HG03342 (cell line): ENCODE data around the gene GREB1.

Source experiments
- ATAC-seq: cut with Tn5 transposase; IDR thresholded peaks from one replicate; pipeline ENCODE4 v1.9.1; 2021; ENCODE audit warnings: mild to moderate bottlenecking, moderate library complexity; ENCODE audit not compliant: unreplicated experiment

GREB1 gene

DNA sequence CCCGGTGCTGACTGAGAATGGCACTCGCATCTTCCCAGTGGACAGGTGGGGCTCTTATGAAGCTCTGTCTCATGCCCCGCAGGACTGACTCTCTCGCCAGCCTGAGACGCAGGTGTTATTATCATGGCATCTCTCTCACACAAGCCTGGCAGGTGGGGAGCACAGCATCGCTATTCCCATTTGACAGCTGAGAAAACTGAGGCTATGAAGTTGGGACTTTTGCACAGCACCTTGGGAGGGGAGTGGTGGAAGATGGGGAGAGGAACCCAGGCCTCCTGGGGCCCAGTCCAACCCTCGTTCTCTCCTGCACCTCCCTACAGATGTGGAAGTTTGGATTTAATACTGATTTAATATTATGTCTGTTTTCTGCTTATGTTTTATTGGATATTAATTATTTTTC, 145.2 kb downstream of the GREB1 start:
- ATAC-seq = no peak

DNA sequence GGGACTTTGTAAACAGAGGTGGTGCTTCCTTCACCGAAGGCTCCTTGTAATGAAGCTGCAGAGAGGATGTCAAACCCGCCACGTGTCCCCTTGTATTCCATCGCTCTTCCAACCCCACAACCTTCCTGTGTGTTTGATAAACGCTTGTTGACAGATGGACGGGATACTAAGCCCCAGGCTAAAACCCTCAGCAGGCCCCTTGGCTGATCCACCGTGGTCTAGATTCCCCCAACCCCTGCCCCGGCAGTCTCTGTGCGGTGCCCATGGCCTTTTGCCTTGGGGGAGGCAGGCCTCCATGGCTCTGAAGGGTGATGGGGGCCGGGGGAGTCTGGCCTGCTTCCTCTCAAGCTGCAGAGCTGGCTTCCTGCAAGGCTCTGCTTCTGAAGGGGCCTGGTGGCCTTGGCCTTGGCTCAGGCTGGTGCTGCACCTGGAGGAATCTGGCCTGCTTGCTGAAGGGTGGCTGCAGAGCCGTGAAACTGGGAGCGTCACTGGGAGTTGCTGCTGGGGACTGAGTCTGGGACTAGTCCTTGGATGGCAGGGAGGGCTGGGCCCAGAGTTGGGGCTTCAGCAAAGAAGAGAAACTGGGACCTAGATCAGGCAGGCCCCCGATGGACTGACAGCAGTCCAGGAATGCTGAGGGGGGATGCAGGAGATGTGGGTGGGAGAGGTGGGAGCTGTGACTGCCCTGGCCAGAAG, 145.8 kb downstream of the GREB1 start:
- ATAC-seq = no peak

DNA sequence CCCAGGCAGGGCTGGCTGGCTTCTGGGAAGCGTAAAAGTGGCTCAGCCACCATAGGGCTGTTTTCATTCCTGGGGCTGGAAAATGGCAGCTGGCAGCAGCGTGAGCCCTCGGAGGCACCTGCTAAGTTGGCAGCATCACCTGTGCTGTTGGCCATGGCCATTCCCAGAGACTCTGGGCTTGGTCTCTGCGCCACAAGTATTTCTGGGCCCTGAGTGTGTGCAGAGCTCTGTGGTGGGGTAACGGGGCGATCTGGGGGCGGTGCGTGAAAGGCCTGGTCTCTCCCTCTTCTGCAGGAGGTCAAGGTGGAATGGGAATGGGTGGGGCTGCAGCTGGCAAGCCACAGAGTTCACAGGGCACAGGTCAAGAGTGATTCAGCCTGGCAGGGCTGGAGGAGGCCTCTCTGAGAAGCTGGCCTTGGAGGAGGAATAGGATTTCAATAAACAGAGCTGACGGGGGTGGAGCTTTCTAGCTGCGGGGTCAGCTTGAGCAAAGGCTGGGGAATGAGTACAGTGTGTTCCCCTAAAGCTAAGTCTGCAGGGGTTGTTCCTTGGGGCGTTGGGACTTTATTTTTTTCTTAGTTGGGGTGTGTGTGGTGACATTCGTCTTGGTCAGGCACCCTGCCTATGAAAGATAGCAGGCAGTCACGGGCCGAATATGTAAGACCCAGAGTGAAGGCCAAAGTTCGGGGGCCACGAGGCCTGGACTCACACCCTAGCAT, 146.5 kb downstream of the GREB1 start:
- ATAC-seq = no peak

DNA sequence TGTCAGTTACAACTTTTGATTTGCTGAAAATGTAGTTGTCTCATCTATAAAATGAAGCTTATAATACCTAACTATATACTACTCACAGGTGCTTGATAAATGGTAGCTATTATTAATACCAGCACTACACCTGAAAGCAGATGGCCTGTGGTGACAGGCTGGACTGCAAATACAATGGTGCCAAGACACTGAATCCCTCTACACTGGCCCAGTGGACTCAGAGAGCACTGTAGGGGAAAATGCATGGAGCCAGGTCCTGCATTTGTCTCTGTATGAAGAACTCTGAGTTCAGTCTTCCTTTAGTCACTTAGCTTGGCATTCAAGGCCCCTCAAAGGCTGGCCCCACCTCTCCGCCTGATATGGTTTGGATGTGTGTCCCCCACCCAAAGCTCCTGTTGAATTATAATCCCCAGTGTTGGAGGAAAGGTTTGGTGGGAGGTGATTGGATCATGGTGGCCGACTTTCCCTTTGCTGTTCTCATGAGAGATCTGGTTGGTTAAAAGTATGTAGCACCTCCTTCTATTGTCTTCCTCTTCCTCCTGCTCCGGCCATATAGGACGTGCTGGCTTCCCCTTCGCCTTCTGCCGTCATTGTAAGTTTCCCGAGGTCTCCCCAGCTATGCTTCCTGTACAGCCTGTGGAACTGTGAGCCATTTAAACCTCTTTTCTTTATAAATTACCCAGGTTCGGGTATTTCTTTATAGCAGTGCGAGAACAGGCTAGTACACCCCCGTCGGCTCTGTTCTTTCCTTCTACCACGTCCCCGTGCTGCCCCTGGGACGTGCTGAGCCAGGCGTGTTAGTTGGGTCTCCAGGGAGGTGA, 147.3 kb downstream of the GREB1 start:
- ATAC-seq = no peak

DNA sequence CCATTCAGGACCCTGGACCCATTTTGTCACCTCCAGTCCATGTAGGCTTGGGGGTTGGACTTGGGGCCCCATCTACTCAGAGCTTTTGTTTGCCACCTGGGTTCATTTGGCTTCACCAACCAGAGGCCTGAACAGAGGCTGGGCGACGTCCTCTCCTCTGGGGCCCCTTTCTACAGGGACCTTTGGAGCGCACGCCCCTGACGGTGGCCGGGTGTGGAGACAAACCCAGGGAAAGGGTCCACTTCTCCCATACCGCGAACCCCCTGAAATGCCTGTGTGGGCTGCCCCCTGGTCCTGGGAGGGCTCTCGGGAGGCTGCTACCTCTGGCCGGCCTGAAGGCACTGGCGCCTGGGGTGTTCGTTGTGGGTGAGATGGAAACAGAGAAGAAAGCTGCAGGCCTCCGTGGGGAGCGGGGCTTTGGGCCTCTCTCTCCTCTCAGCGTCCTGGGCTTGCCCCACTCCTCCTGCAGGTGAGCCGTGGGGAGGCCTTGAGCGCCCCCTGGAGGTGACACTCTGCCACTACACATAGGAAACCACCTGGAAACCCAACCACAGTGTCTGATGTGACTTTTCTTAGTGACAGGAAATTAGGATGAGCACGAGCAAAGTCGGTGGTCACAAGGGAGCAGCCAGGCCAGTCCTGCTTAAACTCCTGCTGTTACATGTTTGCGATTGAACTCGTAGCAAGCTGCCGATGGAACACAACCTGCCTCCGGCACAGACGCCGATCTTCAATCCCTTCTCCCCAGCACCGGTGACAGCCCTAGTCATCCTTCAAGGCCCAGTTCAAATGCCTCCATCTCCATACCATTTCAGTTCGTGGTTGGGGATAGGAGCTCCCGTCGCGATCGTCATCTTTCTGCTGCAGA, 148.1 kb downstream of the GREB1 start:
- no peak for ATAC-seq

DNA sequence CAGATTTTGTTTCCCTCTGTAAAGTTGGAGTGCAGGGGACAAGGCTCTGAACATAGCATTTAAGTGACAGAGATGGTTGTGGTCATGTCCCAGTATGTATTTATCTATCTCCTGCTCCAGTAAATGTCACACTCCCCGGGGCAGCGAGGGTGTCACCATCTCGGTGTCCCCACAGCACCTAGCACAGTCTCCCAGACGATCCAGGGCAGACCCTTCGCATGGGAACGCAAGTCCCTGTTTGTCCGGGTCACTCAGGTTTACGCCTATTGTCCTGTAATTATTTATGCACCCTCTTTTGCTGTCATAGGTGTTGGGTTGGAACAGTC, 148.7 kb downstream of the GREB1 start:
- ATAC-seq = no peak

DNA sequence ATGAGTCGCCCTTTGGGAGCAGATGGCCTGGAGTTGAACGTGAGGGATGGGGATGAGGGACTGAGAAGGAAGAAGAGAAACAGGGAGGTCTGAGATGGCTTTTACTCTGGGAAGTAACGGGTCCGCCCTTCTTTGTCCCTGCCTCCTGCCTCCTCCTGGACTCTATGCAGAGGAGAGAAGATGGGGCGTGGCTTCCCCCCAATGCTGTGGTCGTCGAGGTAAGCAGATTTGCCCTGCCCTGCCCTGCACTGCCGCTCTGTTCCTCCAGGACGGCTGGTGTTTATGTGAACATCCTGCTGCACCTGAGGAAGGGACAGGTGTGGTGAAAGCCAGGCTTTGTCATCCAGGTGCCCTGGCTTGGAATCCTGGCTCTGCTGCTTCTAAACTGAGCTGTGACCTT, 149.6 kb downstream of the GREB1 start:
- no peak for ATAC-seq

DNA sequence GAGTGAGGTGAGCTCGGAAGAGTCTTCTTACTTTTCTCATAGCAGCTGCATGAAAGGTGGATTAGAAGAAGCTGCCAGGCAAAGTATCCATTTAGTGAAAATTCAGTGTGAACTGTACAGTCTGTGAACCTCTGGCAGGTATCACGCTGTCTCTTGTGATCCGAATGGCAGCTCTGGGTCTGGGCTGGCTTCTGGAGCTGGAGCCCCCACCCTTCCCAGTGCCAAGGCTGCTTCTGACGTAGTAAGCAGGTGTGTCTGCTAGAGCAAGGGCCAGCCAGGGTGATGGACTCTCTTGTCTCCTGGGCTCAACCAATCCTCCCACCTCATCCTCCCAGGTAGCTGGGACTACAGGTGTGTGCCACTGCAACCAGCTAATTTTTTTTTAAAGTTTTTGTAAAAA, 150.1 kb downstream of the GREB1 start:
- ATAC-seq = no peak

DNA sequence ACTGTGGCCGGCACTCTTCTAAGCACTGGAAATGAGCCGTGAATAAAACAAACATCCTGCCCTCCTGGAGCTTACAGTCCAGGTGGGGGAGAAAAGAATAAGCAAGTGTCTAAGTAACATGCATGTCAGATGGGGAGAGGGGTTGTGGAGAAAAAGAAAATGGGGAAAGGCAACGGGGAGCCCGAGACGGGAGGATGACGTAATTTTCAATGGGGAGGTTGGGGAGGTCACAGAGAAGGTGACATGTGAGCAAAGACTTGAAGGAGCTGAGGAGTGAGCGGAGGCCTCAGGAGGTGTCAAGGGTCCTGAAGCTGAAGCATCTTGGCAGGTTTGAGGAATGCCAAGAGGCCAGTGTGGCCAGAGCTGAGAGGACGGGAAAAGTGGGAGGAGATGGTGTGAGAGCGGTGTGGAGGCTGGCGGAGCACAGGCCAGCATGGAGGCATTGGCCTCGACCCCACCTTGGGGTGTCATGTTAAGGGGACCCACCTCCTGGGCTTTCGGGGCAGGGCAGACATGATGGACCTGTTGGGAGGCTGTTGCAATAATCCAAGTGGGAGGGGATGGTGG, 151.1 kb downstream of the GREB1 start:
- no peak for ATAC-seq

DNA sequence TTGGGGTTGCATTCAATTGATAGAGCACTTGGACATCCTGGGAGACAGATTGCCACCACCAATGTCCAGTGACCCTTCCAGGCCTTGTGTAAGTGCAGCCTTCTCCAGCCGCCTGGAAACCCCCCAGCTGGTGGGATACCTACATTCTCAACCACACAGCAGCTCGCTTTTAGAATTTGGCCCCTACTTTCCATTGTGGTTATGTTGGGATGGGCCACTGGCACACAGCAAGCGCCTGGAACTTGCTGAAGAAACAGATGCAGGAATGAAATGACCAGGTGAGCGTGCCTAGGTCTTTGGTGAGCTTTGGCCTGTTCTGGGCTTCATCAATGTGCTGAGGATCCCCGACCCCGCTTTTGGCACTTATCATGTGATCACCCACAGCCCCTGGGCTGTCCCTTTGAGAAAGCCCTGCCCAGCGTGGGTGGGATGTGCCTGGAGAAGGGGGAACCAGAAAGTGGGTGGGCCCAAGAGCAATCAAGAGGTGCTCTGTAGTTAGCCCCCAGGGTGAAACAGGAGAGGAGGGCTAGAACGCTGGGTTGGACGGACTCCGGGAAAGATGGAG, 152.1 kb downstream of the GREB1 start:
- ATAC-seq = no peak

DNA sequence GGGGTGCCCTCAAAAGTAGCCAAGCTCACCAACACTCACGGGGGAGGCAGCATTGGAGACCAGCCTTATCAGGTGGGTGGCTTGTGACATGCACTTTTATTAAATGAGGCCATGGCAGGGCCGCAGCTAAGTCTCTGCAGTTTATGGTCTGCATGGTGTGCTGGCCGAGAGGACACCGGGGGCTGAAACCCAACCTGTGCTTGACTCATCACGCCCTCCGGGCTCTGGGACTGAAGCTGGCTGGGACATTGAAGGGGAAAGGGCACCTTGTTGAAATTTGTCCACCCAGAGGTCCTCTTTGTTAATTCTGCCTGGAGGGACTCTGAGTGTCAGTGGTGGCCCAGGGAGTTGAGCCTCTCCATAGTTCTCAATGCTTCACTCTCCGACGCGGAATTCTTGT, 153.9 kb downstream of the GREB1 start:
- no peak for ATAC-seq

DNA sequence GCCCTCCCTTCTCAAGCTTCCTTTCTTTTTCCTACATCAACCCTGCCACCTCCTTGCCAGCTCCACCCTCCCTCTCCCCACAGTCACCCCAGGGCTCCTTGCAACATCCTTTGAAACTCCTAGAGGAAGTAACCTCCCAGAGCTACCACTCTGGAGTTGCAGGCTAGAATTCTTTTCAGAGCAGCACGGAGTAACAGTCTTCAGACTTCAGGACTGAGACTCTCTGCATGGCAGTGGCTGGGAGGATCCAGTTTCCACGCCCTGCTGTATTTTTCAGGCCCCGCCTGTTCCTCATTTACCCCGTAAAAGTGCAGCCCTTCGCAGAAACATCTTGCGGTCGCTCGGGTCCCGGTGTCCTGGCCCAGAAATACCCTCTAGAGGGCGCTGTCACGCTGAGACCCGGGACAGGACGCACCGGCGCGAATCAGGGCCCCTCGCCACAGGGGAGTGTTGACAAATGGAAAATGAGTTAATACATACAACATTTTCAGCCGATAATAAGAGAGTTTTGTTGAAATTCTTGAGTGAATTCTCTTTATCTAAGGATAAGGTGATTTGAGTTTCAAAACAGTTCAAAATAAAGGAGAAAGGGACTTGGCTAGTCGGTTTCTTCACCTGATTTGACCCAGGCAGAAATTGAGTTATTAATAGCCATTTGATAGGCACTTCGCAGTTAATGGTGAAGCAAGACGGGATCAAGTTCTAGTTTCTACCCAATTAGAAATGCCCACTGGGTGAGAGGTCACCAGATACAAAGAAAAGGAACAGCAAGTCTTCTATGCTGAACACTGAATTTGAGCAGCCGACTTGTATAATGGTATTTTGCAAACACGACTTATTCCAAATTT, 154.6 kb downstream of the GREB1 start:
- peak; percentile 90 for ATAC-seq

DNA sequence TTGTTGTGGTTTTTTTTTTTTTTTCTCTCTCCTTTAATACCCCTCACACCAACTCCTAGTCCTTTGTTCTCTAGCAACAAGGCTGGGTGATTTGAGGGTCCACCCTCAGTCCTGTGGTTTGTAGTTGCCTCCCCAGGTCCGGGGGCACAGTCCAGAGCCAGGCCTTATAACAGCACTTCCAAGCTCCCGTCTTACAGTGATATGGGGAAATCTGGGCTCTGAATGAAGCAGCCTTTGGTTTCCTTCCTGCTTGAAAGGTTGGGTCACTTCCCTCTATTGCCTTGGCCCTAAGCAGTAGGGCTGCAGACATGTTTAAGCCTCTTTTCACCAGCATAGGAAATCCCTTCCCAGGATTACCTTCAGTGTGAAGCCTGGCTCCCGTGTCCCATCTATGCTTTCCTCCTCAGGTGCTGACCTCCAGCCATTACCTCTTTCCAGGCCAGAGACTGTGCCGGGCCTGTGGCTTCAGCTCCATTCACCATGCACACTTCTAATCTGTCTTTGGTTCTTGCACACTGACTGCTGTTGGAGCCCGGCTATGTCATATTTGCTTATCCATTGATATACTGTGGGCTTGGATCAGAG, 157.3 kb downstream of the GREB1 start:
- no peak for ATAC-seq
